GM12873 (cell line): ENCODE measurements around the gene IFNG-AS1.

Experiments
- CTCF ChIP-seq: IDR thresholded peaks from 2 replicates; pipeline ENCODE4 v1.5.1; 2012; ENCODE audit warnings: low read depth, mild to moderate bottlenecking, moderate library complexity, low read length, control low read depth; ENCODE audit not compliant: insufficient read depth; ENCODE audit errors: missing control alignments

Gene IFNG-AS1

DNA sequence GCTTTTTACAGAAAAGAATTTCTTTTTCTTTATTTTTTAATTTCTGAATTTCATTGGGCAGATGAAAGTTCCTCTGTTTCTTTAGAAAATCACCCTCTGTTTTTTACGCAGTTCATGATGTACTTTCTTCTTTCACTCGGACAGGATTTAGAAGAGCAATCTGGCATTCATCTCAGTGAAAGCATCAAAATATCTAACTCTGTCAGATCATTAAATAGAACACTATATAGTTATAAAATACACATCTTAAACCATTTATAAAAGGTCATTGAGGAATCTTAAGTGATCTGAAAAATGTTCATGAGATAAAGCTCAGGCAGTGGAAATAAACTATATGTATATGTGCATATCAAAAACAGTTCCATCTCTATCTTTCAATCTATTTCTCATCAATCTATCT is 3.9 kb downstream of the IFNG-AS1 start:
- TF ChIP-seq CTCF: no peak

DNA sequence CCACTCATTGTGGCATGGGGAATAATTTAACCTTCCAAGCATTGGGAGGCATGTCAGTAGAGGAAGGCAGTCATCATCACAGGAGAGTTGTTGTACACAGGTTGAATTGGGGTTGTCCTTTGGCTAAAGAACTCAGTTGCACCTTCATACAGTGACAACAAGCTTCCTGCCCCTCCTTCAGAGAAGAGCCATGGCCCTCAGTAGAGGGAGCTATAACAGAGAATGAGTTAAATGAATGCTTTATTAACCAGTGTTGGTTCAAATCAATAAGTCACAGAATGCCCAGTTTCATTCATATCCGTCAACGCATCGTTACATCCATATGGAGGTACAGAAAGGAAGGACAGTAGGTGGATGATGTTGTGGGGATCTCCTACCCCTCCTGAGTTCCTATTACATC is 4.8 kb downstream of the IFNG-AS1 start:
- TF ChIP-seq CTCF: no peak

DNA sequence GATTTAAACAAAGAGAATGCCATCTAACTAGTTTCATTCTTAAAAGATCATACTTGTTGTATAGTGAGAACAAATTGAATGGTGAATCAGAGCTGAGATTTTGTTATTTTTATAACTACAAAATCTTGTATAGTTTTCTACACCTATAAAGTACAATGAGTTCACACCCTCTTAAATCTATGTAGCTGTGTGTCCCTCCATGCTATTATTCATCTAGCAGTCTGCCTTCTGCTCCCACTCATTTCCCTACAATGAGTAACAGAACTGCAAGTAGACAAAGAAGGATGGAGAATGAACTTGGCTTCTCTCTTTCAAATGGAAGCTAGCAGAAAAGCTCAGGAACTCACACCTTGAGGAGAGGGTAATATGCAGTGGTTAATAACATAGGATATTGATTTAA is 7.1 kb downstream of the IFNG-AS1 start:
- TF ChIP-seq CTCF: no peak

DNA sequence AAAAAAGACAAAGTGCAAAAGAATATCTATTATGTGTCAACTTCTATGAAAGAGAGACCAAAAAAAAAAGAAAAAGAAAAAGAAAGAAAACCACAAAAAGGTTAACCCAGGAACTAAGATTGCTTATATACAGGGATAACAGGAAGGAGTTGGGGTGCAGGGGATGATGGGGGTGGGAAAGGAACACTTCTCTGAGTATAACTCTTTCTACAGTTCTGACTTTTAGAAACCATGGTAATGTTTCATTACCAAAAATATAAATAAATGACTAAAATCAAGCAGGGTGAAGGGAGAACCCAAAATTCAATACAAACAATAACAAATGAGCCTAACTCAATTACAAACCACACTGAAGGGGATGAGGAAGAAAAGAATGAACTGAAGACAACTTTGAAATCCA is 9.1 kb downstream of the IFNG-AS1 start:
- no peak for TF ChIP-seq CTCF

GRCh38 chr12:67999244-67999643 is 10.0 kb downstream of the IFNG-AS1 start:
- TF ChIP-seq CTCF: no peak

DNA sequence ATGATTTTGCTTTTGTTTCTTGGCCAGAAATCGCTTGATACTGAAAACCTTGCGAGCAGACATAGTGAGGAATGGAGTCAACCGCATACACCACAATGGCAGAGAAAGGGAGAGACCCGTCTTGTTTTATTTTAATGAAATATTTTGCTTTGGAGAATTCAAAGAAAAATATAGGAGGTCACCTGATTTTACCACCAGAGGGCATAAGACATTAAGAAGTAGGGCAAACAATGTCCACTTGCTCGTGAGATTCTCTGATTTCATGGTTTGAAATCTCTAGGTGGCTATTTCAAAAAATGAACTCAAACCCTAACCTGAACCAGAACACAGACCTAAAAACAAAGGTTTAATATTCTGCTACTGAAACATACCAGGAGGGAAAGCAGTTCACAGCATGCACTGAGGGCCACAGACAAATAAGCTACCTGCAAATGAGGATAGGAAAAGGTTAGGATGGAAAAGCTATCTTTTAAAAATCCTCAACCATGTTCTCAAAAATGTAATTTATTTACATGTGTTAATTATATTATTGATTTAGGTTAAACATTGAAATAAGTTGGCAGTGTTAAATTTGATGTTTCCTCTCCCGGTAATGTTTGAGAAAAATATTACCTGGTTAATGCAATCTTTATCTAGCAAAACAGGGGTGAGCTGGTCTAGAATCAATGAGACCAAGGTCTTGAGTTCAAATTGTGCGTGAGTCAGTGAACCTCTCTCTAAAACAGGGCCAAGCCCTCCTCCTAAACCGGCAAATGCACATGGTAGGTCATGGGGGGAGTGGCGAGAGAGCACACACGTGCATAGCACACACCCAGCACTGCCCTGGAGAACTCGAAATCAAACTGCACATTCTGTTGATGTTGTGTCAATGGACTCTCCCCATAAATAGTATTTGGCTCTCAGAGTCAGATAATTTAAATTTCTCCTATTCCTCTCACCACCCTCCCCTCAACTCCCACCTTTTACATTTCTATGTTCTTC is 12.5 kb downstream of the IFNG-AS1 start:
- peak; percentile 40 for TF ChIP-seq CTCF

- TF ChIP-seq CTCF: no peak
Observed at GRCh38 chr12:68003777-68004176, 14.5 kb downstream of the IFNG-AS1 start.
